Pancreas (tissue), 10 donors: Measurements from ENCODE around the gene STK32A. TPM values are rescaled to one million over a fixed set of nuclear protein-coding genes. Genes with fewer than 3 reads are reported as not detected.

Experiments
- ATAC-seq, 4 donors: fragments of 200-7000 bp; cut with Tn5 transposase; one replicate each; pipeline versions ENCODE4 v1.8.0 to v1.9.1; 2020; ENCODE audit warnings: mild to moderate bottlenecking in 4 of 4, moderate library complexity in 4 of 4
- DNase-seq, 6 donors: peaks; one replicate each; pipeline ENCODE4 v3.0.0-alpha.2; 2020
- FAIRE-seq: peaks from 2 replicates; lab custom pipeline; 2012; peaks lifted over from hg19 to GRCh38; lab: Jason Lieb, UNC
- H3K27ac ChIP-seq, 4 donors: fragments of 200-600 bp; sonication (generic); 1 replicate in 3 of 4; 2 replicates in 1 of 4; pipeline versions ENCODE4 v1.5.0 to v1.8.0; 2020
- H3K27me3 ChIP-seq, 4 donors: fragments of 200-600 bp; one replicate each; pipeline ENCODE4 v1.8.0; 2021
- H3K36me3 ChIP-seq, 3 donors: fragments of 200-600 bp; sonication (generic) in 1 of 3; one replicate each; pipeline versions ENCODE4 v1.5.0 to v1.8.0; 2020 to 2021
- H3K4me1 ChIP-seq, 3 donors: fragments of 200-600 bp; one replicate each; pipeline ENCODE4 v1.8.0; 2021
- H3K4me3 ChIP-seq, 4 donors: fragments of 200-600 bp; sonication (generic) in 2 of 4; one replicate each; pipeline versions ENCODE4 v1.5.0 to v1.8.0; 2020 to 2021
- H3K9me3 ChIP-seq, 4 donors: fragments of 200-600 bp; one replicate each; pipeline ENCODE4 v1.8.0; 2021
- CTCF ChIP-seq, 4 donors: fragments of 200-600 bp; sonication (generic) in 3 of 4; IDR thresholded peaks; one replicate each; pipeline versions ENCODE4 v1.5.0 to v1.8.0; 2021; ENCODE audit warnings: antibody characterized with exemption in 4 of 4
- WGBS, 2 donors: extraction: QIAGEN DNeasy Blood & Tissue Kit; methylation state at CpG; one replicate each; pipeline ENCODE4 v1.1.7; 2013; 5-methylcytosine and 5-hydroxymethylcytosine counted together
- intact Hi-C, 3 donors: fragments of 100-400 bp; cut with DNase I; formaldehyde crosslinking; loops; one replicate each; pipeline versions ENCODE4 v1.11.1 to v1.14.2; 2022
- polyA plus RNA-seq, 2 donors: library from polyadenylated mRNA; stranded (reverse); fragments of 200-250 nt; gene quantifications; one replicate each; pipeline ENCODE4 v1.2.3, GENCODE V29; 2013
- total RNA-seq, 6 donors: library from RNA; stranded (reverse); fragmentation: NEBNext Ultra II Directional in 4 of 6; extraction: Animal tissue kit (Norgen Biotek cat#: 25700) in 4 of 6; gene quantifications; one replicate each; pipeline versions ENCODE4 v1.2.1 to v1.2.4, GENCODE V29; 2021 to 2023
- donor health status: healthy with polysubstance abuse.
- donor health status: DM: no; HTN: no; CAD: no; lungs with moderate emphysema.
- donor health status: DM: no; HTN: no; CAD: no.
- donor health status: control.
- donor health status: control.
- donor health status: Bipolar disorder and iron deficiency.
- donor health status: DM: yes; HTN: yes; CAD: no.
- donor health status: DM: no; HTN: no; CAD: no.
- donor health status: DM: no; HTN: no; CAD: no.
- donor health status: DM: yes; HTN: yes; CAD: no.

STK32A gene
- total and polyA plus RNA-seq, 8 donors: 1.7 to 5.6 (median 3.2) TPM

DNA sequence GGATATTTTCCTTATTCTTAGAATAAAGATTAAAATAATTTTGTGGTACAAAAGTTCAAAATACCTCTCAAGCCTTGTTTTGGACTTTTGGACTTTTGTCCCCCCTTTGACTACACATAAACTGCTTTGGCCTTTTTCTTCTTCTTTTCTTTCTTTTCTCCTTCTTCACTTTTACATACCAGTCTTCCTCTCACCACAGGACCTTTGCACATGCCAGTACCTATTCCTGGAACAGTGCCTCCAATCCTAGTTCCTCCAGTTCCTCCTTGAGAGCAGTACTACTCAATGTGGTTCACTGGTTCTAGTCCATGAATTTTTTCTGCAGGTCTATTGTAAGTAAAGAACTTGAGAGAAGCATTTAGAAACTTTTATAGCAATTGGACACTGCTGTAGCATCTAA is 136.5 kb downstream of the STK32A start:
- H3K27ac ChIP-seq: no peak overlapping the region
- no peaks in the 10 kb centered on the region for H3K36me3 ChIP-seq
- DNase-seq (no peak), FAIRE-seq (no peak), ATAC-seq (no peak)
- H3K9me3 ChIP-seq: no peaks in the 10 kb centered on the region
- no peak overlapping the region for H3K4me3 ChIP-seq
- intact Hi-C loops: loop anchor here in 1 of 3 donors (10.0 kb wide), 1 partner anchor 146 kb away; no protein-coding TSS in a partner anchor
- H3K27me3 ChIP-seq: no peaks in the 10 kb centered on the region
- H3K4me1 ChIP-seq: no peaks in the 10 kb centered on the region
- TF ChIP-seq CTCF (IDR thresholded peaks at IDR 0.05): no peak

DNA sequence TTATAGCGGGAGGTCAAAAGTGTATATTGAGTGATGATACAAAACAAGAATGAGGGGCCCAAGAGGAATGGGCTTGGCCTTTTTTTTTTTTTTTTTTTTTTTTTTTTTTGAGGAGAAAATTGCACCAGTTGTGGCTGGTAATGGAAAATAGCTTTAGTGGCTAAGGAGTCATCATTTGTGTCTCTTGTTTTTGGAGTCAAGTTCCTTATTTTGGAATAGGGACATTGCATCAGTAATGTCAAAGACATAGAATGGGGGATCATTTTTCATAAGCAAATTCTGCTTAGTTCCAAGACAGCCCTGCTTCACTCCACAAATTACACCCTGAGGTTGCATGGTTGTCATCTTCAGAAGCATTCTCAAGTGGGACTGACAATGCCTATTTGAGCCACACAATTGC is 137.4 kb downstream of the STK32A start:
- ATAC-seq (no peak), FAIRE-seq (no peak), DNase-seq (no peak)
- no peak for TF ChIP-seq CTCF (IDR thresholded peaks at IDR 0.05)
- WGBS, 2 donors: 98% methylated on average over 1 of the region's 1 CpG
- Histone ChIP-seq H3K27ac (no peak overlapping the region), H3K9me3 (no peaks in the 10 kb centered on the region), H3K4me3 (no peak overlapping the region), H3K27me3 (no peaks in the 10 kb centered on the region), H3K36me3 (no peaks in the 10 kb centered on the region), H3K4me1 (no peaks in the 10 kb centered on the region)
- intact Hi-C loops: loop anchor here in 1 of 3 donors (10.0 kb wide), 1 partner anchor 147 kb away; no protein-coding TSS in a partner anchor

- DNase-seq (no peak), ATAC-seq (no peak), FAIRE-seq (no peak)
- H3K27ac ChIP-seq: no peak overlapping the region
- WGBS, 2 donors: 89 to 94% methylated on average over 3 of the region's 3 CpGs
- no peaks in the 10 kb centered on the region for H3K4me1 ChIP-seq
- H3K9me3 ChIP-seq: no peaks in the 10 kb centered on the region
- intact Hi-C loops: loop anchor here in 1 of 3 donors (10.0 kb wide), 1 partner anchor 149 kb away; no protein-coding TSS in a partner anchor
- no peaks in the 10 kb centered on the region for H3K27me3 ChIP-seq
- H3K4me3 ChIP-seq: no peak overlapping the region
- TF ChIP-seq CTCF (IDR thresholded peaks at IDR 0.05): no peak
- no peaks in the 10 kb centered on the region for H3K36me3 ChIP-seq
Observed at GRCh38 chr5:147373328-147373727, 138.5 kb downstream of the STK32A start.

GRCh38 chr5:147375151-147375550 is 140.3 kb downstream of the STK32A start:
- no peak for TF ChIP-seq CTCF (IDR thresholded peaks at IDR 0.05)
- no peaks in the 10 kb centered on the region for H3K27me3 ChIP-seq
- ATAC-seq: no peak
- FAIRE-seq: no peak
- 86 to 87% methylated on average over 5 of the region's 5 CpGs for WGBS, 2 donors
- no peak overlapping the region for H3K27ac ChIP-seq
- H3K36me3 ChIP-seq: no peaks in the 10 kb centered on the region
- H3K4me1 ChIP-seq: no peaks in the 10 kb centered on the region
- intact Hi-C loops: loop anchor here in 1 of 3 donors (10.0 kb wide), 1 partner anchor 150 kb away; no protein-coding TSS in a partner anchor
- no peak overlapping the region for H3K4me3 ChIP-seq
- no peaks in the 10 kb centered on the region for H3K9me3 ChIP-seq
- DNase-seq: no peak

DNA sequence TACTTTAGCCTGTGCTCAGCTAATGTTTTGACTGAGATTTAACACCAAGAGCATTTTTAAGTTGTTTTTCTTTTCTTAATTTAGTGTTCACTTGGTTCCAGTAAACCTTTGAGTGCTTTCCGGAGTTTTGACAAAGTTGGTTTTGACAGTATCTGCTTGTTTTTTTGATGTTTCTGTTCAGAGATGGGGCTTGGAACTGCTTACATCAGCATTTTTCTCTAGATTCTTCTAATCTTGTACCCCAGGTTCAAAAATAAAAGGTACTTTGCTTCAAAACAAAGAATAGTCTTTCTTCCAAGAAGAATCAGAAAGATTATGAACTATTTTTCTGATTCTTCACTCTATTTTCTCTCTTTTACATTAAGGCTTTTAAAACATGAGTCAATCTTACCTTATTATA is 142.9 kb downstream of the STK32A start:
- intact Hi-C loops: loop anchor here in 1 of 3 donors (10.0 kb wide), 1 partner anchor 153 kb away; no protein-coding TSS in a partner anchor
- no peak overlapping the region for H3K4me3 ChIP-seq
- 88 to 98% methylated on average over 1 of the region's 1 CpG for WGBS, 2 donors
- H3K27me3 ChIP-seq: no peaks in the 10 kb centered on the region
- H3K27ac ChIP-seq: no peak overlapping the region
- FAIRE-seq: no peak
- no peak for TF ChIP-seq CTCF (IDR thresholded peaks at IDR 0.05)
- no peaks in the 10 kb centered on the region for H3K4me1 ChIP-seq
- no peak for ATAC-seq
- no peak for DNase-seq
- H3K36me3 ChIP-seq: no peaks in the 10 kb centered on the region
- no peaks in the 10 kb centered on the region for H3K9me3 ChIP-seq
